ENCODE results near the gene PEX11B.

The PEX11B gene

GRCh38 chr1:145927063-145927886 lies 8.8 kb upstream of the PEX11B start, which contains the start of gene RBM8A (continued):
- TF ChIP-seq ZNF561 (tag by site-specific recombination; IDR thresholded peaks at IDR 0.05; ENCODE audit: borderline replicate concordance) (0 out of 2 replicates have a peak, but pooled peaks have one; percentile 53), ZFHX2 (tag by site-specific recombination; conservative IDR thresholded peaks at IDR 0.05) (peak; percentile 83; the same call in 1 of the 2 replicates), ZNF169 (tag by site-specific recombination; IDR thresholded peaks at IDR 0.05) (no peak), YY2 (tag by site-specific recombination; IDR thresholded peaks at IDR 0.05) (peak; percentile 93), REPIN1 (tag by site-specific recombination; IDR thresholded peaks at IDR 0.05; ENCODE audit: low read depth) (peak; percentile 82; the same call in 1 of the 2 replicates), ZNF501 (tag by site-specific recombination; IDR thresholded peaks at IDR 0.05) (peak; percentile 96), SP3 (tag by site-specific recombination; IDR thresholded peaks at IDR 0.05) (peak; percentile 94), OSR2 (tag by site-specific recombination; IDR thresholded peaks at IDR 0.05) (no peak), ZNF530 (tag by site-specific recombination; IDR thresholded peaks at IDR 0.05; ENCODE audit: low read depth) (no peak), ZNF155 (tag by site-specific recombination; IDR thresholded peaks at IDR 0.05) (no peak), HOXC10 (CRISPR knock-in tag; IDR thresholded peaks at IDR 0.05) (no peak), KLF16 (tag by site-specific recombination; IDR thresholded peaks at IDR 0.05) (peak; percentile 99), TRIM28 (IDR thresholded peaks at IDR 0.05; ENCODE audit: borderline replicate concordance, low read length) (peak; percentile 80; the same call in 1 of the 2 replicates), ZNF600 (tag by site-specific recombination; IDR thresholded peaks at IDR 0.05) (peak; percentile 73), ZNF639 (tag by site-specific recombination; IDR thresholded peaks at IDR 0.05) (peak; percentile 82), ZSCAN16 (tag by site-specific recombination; IDR thresholded peaks at IDR 0.05) (no peak), KLF10 (tag by site-specific recombination; IDR thresholded peaks at IDR 0.05) (0 out of 2 replicates have a peak, but pooled peaks have one; percentile 52), EGR2 (tag by site-specific recombination; IDR thresholded peaks at IDR 0.05; ENCODE audit: low read depth) (peak; percentile 81), PATZ1 (tag by site-specific recombination; IDR thresholded peaks at IDR 0.05) (peak; percentile 77), KLF1 (tag by site-specific recombination; IDR thresholded peaks at IDR 0.05) (peak; percentile 81), GLIS2 (tag by site-specific recombination; IDR thresholded peaks at IDR 0.05) (peak; percentile 43; the same call in 1 of the 2 replicates), ZBTB49 (tag by site-specific recombination; IDR thresholded peaks at IDR 0.05; ENCODE audit: low read depth) (no peak), ZNF202 (tag by site-specific recombination; IDR thresholded peaks at IDR 0.05; ENCODE audit: borderline replicate concordance) (no peak), ZNF248 (tag by site-specific recombination; IDR thresholded peaks at IDR 0.05) (no peak), ZNF335 (tag by site-specific recombination; conservative IDR thresholded peaks at IDR 0.05) (peak; percentile 83), ZNF223 (tag by site-specific recombination; IDR thresholded peaks at IDR 0.05) (no peak), BCL11A (tag by site-specific recombination; IDR thresholded peaks at IDR 0.05; ENCODE audit: low read depth) (peak; percentile 80; the same call in 1 of the 2 replicates), ZNF660 (tag by site-specific recombination; IDR thresholded peaks at IDR 0.05) (peak; percentile 62; the same call in 1 of the 2 replicates)
- TF ChIP-seq, protein P1, sequence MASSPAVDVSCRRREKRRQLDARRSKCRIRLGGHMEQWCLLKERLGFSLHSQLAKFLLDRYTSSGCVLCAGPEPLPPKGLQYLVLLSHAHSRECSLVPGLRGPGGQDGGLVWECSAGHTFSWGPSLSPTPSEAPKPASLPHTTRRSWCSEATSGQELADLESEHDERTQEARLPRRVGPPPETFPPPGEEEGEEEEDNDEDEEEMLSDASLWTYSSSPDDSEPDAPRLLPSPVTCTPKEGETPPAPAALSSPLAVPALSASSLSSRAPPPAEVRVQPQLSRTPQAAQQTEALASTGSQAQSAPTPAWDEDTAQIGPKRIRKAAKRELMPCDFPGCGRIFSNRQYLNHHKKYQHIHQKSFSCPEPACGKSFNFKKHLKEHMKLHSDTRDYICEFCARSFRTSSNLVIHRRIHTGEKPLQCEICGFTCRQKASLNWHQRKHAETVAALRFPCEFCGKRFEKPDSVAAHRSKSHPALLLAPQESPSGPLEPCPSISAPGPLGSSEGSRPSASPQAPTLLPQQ (tag by site-specific recombination; IDR thresholded peaks at IDR 0.05) = peak; percentile 89
- TF ChIP-seq, protein P2, sequence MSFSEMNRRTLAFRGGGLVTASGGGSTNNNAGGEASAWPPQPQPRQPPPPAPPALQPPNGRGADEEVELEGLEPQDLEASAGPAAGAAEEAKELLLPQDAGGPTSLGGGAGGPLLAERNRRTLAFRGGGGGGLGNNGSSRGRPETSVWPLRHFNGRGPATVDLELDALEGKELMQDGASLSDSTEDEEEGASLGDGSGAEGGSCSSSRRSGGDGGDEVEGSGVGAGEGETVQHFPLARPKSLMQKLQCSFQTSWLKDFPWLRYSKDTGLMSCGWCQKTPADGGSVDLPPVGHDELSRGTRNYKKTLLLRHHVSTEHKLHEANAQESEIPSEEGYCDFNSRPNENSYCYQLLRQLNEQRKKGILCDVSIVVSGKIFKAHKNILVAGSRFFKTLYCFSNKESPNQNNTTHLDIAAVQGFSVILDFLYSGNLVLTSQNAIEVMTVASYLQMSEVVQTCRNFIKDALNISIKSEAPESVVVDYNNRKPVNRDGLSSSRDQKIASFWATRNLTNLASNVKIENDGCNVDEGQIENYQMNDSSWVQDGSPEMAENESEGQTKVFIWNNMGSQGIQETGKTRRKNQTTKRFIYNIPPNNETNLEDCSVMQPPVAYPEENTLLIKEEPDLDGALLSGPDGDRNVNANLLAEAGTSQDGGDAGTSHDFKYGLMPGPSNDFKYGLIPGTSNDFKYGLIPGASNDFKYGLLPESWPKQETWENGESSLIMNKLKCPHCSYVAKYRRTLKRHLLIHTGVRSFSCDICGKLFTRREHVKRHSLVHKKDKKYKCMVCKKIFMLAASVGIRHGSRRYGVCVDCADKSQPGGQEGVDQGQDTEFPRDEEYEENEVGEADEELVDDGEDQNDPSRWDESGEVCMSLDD (tag by site-specific recombination; IDR thresholded peaks at IDR 0.05) = no peak

Data from HEK293 (cell line).